ENCODE results near the gene TRDMT1.

Gene TRDMT1

GRCh38 chr10:17209302-17209701, 7.8 kb upstream of the TRDMT1 start:
- DNase-seq, result no peak

GRCh38 chr10:17208476-17208875, 7.0 kb upstream of the TRDMT1 start:
- no peak for DNase-seq

GRCh38 chr10:17206210-17206709, 4.8 kb upstream of the TRDMT1 start:
- DNase-seq, result no peak

GRCh38 chr10:17203416-17203815, 1.9 kb upstream of the TRDMT1 start:
- DNase-seq, result no peak

GRCh38 chr10:17202999-17203398, 1.5 kb upstream of the TRDMT1 start:
- DNase-seq, result no peak

GRCh38 chr10:17202506-17202905, 1.0 kb upstream of the TRDMT1 start:
- no peak for DNase-seq

- no peak for DNase-seq
Measured at GRCh38 chr10:17201794-17202116, 283 bp upstream of the TRDMT1 start.

GRCh38 chr10:17200001-17200911, 1.2 kb downstream of the TRDMT1 start:
- DNase-seq, result no peak

GRCh38 chr10:17199351-17199804, 2.1 kb downstream of the TRDMT1 start:
- no peak for DNase-seq

GRCh38 chr10:17196573-17196972, 4.9 kb downstream of the TRDMT1 start:
- no peak for DNase-seq

GRCh38 chr10:17196045-17196444, 5.4 kb downstream of the TRDMT1 start:
- DNase-seq, result no peak

- no peak for DNase-seq
Measured at GRCh38 chr10:17195083-17195482, 6.4 kb downstream of the TRDMT1 start.

GRCh38 chr10:17190602-17191001, 10.9 kb downstream of the TRDMT1 start:
- DNase-seq, result no peak

- no peak for DNase-seq
Measured at GRCh38 chr10:17188644-17189172, 12.8 kb downstream of the TRDMT1 start.

- no peak for DNase-seq
Measured at GRCh38 chr10:17185873-17186272, 15.6 kb downstream of the TRDMT1 start.

GRCh38 chr10:17183110-17183509, 18.4 kb downstream of the TRDMT1 start:
- DNase-seq, result no peak

GRCh38 chr10:17181751-17182150, 19.7 kb downstream of the TRDMT1 start:
- DNase-seq, result no peak

GRCh38 chr10:17181110-17181509, 20.4 kb downstream of the TRDMT1 start:
- DNase-seq, result no peak

GRCh38 chr10:17179002-17179401, 22.5 kb downstream of the TRDMT1 start:
- no peak for DNase-seq

GRCh38 chr10:17178006-17178405, 23.5 kb downstream of the TRDMT1 start:
- DNase-seq, result no peak

GRCh38 chr10:17177014-17177413, 24.5 kb downstream of the TRDMT1 start:
- no peak for DNase-seq

GRCh38 chr10:17176091-17176490, 25.4 kb downstream of the TRDMT1 start:
- DNase-seq, result no peak

- no peak for DNase-seq
Measured at GRCh38 chr10:17175551-17175950, 25.9 kb downstream of the TRDMT1 start.

GRCh38 chr10:17174626-17175025, 26.8 kb downstream of the TRDMT1 start:
- no peak for DNase-seq

Measured in NCI-H2171 (cell line).